Stimulated activated CD4-positive, alpha-beta T cell treated with anti-CD3 and anti-CD28 coated beads, TNF-alpha, amount 100 ng/mL, for 24 hours (primary cell): ENCODE data around the gene VPS54.
A peak's percentile ranks its signal among the peaks of the same experiment; 100 is the strongest.

Experiments used
- DNase-seq, 3 experiments: peaks; one replicate each; pipeline ENCODE4 v3.0.0-alpha.2; 2020; ENCODE audit warnings: low read depth in 3 of 3

Gene VPS54

GRCh38 chr2:63903003-63903402, 116.2 kb downstream of the VPS54 start:
- DNase-seq, result no peak

- DNase-seq, result no peak
Observed at GRCh38 chr2:63902149-63902548, 117.1 kb downstream of the VPS54 start.

- DNase-seq, result no peak
Observed at GRCh38 chr2:63899639-63900038, 119.6 kb downstream of the VPS54 start.

GRCh38 chr2:63898839-63899238, 120.4 kb downstream of the VPS54 start:
- no peak for DNase-seq

GRCh38 chr2:63894167-63894566, 125.1 kb downstream of the VPS54 start:
- DNase-seq, result no peak

GRCh38 chr2:63893163-63893562, 126.1 kb downstream of the VPS54 start:
- DNase-seq, result no peak

GRCh38 chr2:63891488-63892030, 127.7 kb downstream of the VPS54 start:
- DNase-seq, result no peak

GRCh38 chr2:63890678-63891077, 128.6 kb downstream of the VPS54 start:
- DNase-seq, result no peak

- peak; percentile 6 to 21 (median 21) for DNase-seq
Observed at GRCh38 chr2:63888490-63889402, 130.5 kb downstream of the VPS54 start.

GRCh38 chr2:63888053-63888452, 131.2 kb downstream of the VPS54 start:
- no peak for DNase-seq

- DNase-seq, result no peak
Observed at GRCh38 chr2:63886445-63886844, 132.8 kb downstream of the VPS54 start.

- no peak for DNase-seq
Observed at GRCh38 chr2:63882395-63883105, 136.7 kb downstream of the VPS54 start.

GRCh38 chr2:63881205-63881604, 138.0 kb downstream of the VPS54 start:
- no peak for DNase-seq

GRCh38 chr2:63880625-63881024, 138.6 kb downstream of the VPS54 start:
- no peak for DNase-seq

GRCh38 chr2:63879876-63880433, 139.3 kb downstream of the VPS54 start:
- DNase-seq, result no peak

GRCh38 chr2:63878486-63878885, 140.7 kb downstream of the VPS54 start:
- no peak for DNase-seq

GRCh38 chr2:63876311-63876710, 142.9 kb downstream of the VPS54 start:
- no peak for DNase-seq

- DNase-seq, result no peak
Observed at GRCh38 chr2:63875559-63876245, 143.5 kb downstream of the VPS54 start.

- no peak for DNase-seq
Observed at GRCh38 chr2:63875131-63875527, 144.1 kb downstream of the VPS54 start.

- no peak for DNase-seq
Observed at GRCh38 chr2:63874204-63875130, 144.8 kb downstream of the VPS54 start.
